CD14-positive monocyte (primary cell): Measurements from ENCODE around the gene GRM8. TPM values are rescaled to one million over a fixed set of nuclear protein-coding genes. Genes with fewer than 3 reads are reported as not detected.

Experiments
- DNase-seq, 3 donors: peaks; one replicate each; pipeline ENCODE4 v3.0.0-alpha.2; 2011 to 2022
- H2AFZ ChIP-seq: 2 replicates; pipeline ENCODE4 v1.6.0; 2012; ENCODE audit warnings: mild to moderate bottlenecking, low read depth, low read length, inconsistent platforms; ENCODE audit not compliant: insufficient read depth, poor library complexity, severe bottlenecking
- H3K27ac ChIP-seq, 2 donors: 1 replicate in 1 of 2; 2 replicates in 1 of 2; pipeline ENCODE4 v1.5.1; 2012 to 2013; ENCODE audit warnings: low read length in 2 of 2, control low read depth in 1 of 2, inconsistent platforms in 1 of 2, low read depth in 1 of 2, mild to moderate bottlenecking in 1 of 2
- H3K27me3 ChIP-seq, 2 donors: one replicate each; pipeline versions ENCODE4 v1.6.0 to v1.6.1; 2011 to 2013; ENCODE audit warnings: low read length in 2 of 2; ENCODE audit not compliant: control insufficient read depth in 2 of 2, insufficient read depth in 2 of 2
- H3K36me3 ChIP-seq, 2 donors: replicated peaks in 1 of 2; 1 replicate in 1 of 2; 2 replicates in 1 of 2; pipeline versions ENCODE4 v1.5.1 to v1.6.1; 2012 to 2013; ENCODE audit warnings: low read length in 2 of 2, control low read depth in 1 of 2, inconsistent platforms in 1 of 2, mild to moderate bottlenecking in 1 of 2; ENCODE audit not compliant: insufficient read depth in 2 of 2, control insufficient read depth in 1 of 2
- H3K4me1 ChIP-seq, 2 donors: 1 replicate in 1 of 2; 2 replicates in 1 of 2; pipeline versions ENCODE4 v1.5.1 to v1.6.1; 2012 to 2013; ENCODE audit warnings: low read length in 2 of 2, control low read depth in 1 of 2, inconsistent platforms in 1 of 2, mild to moderate bottlenecking in 1 of 2, moderate library complexity in 1 of 2; ENCODE audit not compliant: insufficient read depth in 2 of 2, control insufficient read depth in 1 of 2
- H3K4me2 ChIP-seq: replicated peaks from 2 replicates; pipeline ENCODE3; 2012; ENCODE audit warnings: low read length, moderate library complexity, mild to moderate bottlenecking; ENCODE audit not compliant: poor library complexity, severe bottlenecking; ENCODE audit errors: extremely low read depth
- H3K4me3 ChIP-seq, 3 experiments: fragments of 200-600 bp in 1 of 3; sonication (generic) in 1 of 3; replicated peaks in 1 of 3; 1 replicate in 2 of 3; 2 replicates in 1 of 3; pipeline ENCODE4 v1.5.1; 2011 to 2013; ENCODE audit warnings: low read length in 3 of 3, mild to moderate bottlenecking in 3 of 3, control low read depth in 2 of 3, low read depth in 2 of 3, inconsistent platforms in 1 of 3, moderate library complexity in 1 of 3
- H3K79me2 ChIP-seq: 2 replicates; pipeline ENCODE4 v1.6.0; 2012; ENCODE audit warnings: mild to moderate bottlenecking, control low read depth, inconsistent platforms, low read length, moderate library complexity; ENCODE audit not compliant: insufficient read depth
- H3K9ac ChIP-seq: 2 replicates; pipeline ENCODE4 v1.6.0; 2017; ENCODE audit warnings: low read length, mild to moderate bottlenecking; ENCODE audit not compliant: insufficient read depth, poor library complexity, severe bottlenecking
- H3K9me3 ChIP-seq, 2 donors: replicated peaks in 1 of 2; 1 replicate in 1 of 2; 2 replicates in 1 of 2; pipeline versions ENCODE4 v1.5.1 to v1.6.1; 2012 to 2013; ENCODE audit warnings: low read length in 2 of 2, control low read depth in 1 of 2; ENCODE audit not compliant: control insufficient read depth in 1 of 2, insufficient read depth in 1 of 2
- H4K20me1 ChIP-seq: 2 replicates; pipeline ENCODE4 v1.6.0; 2012; ENCODE audit warnings: mild to moderate bottlenecking, low read length, control low read depth, moderate library complexity; ENCODE audit not compliant: insufficient read depth
- H3K27ac Mint-ChIP-seq, 7 donors: one replicate each; pipeline ENCODE4 v1.8.0; 2020; ENCODE audit warnings: mild to moderate bottlenecking in 7 of 7, mixed read lengths in 7 of 7, moderate library complexity in 6 of 7, inconsistent platforms in 2 of 7
- H3K27me3 Mint-ChIP-seq, 3 donors: one replicate each; pipeline ENCODE4 v1.8.0; 2021 to 2022; ENCODE audit warnings: low read depth in 3 of 3, mild to moderate bottlenecking in 3 of 3, mixed read lengths in 3 of 3, moderate library complexity in 3 of 3, inconsistent platforms in 1 of 3
- H3K36me3 Mint-ChIP-seq, 2 donors: one replicate each; pipeline ENCODE4 v1.8.0; 2020; ENCODE audit warnings: mixed read lengths in 2 of 2, inconsistent platforms in 1 of 2, mild to moderate bottlenecking in 1 of 2
- H3K4me1 Mint-ChIP-seq: one replicate; pipeline ENCODE4 v1.8.0; 2020; ENCODE audit warnings: mild to moderate bottlenecking, mixed read lengths
- H3K4me3 Mint-ChIP-seq, 2 donors: one replicate each; pipeline ENCODE4 v1.8.0; 2020; ENCODE audit warnings: mild to moderate bottlenecking in 2 of 2, mixed read lengths in 2 of 2, moderate library complexity in 1 of 2
- H3K9me3 Mint-ChIP-seq, 7 donors: one replicate each; pipeline ENCODE4 v1.8.0; 2020 to 2022; ENCODE audit warnings: mixed read lengths in 7 of 7, mild to moderate bottlenecking in 6 of 7, moderate library complexity in 6 of 7, inconsistent platforms in 2 of 7
- CTCF ChIP-seq: fragments of 200-600 bp; IDR thresholded peaks from one replicate; pipeline ENCODE4 v1.8.0; 2022; ENCODE audit warnings: antibody characterized with exemption, mild to moderate bottlenecking
- WGBS: methylation state at CpG from one replicate; pipeline ENCODE4 v1.1.5; 2013; ENCODE audit warnings: missing lambda C conversion rate; ENCODE audit not compliant: insufficient coverage; 5-methylcytosine and 5-hydroxymethylcytosine counted together
- intact Hi-C, 2 donors: fragments of 100-400 bp; cut with micrococcal nuclease; formaldehyde crosslinking; loops; one replicate each; pipeline versions ENCODE4 v1.15.0 to v1.15.1; 2023
- polyA plus RNA-seq, 3 donors: library from polyadenylated mRNA; depleted of rRNA in 1 of 3; unstranded in 2 of 3; stranded (reverse) in 1 of 3; fragments of 300-500 nt in 2 of 3; fragments of >200 nt in 1 of 3; fragmentation: Illumina TruSeq in 2 of 3; gene quantifications; 1 replicate in 2 of 3; 2 replicates in 1 of 3; pipeline ENCODE4 v1.2.3, GENCODE V29; 2012 to 2021

GRM8 gene
- polyA plus RNA-seq, 3 donors, result not detected

- Histone ChIP-seq H4K20me1 (no peaks in the 10 kb centered on the region), H2AFZ (no peak overlapping the region), H3K4me1 (no peaks in the 10 kb centered on the region), H3K79me2 (no peaks in the 10 kb centered on the region), H3K9me3 (no peaks in the 10 kb centered on the region), H3K4me2 (no peak overlapping the region), H3K4me3 (no peak overlapping the region), H3K27me3 (no peaks in the 10 kb centered on the region), H3K27ac (no peak overlapping the region), H3K36me3 (no peaks in the 10 kb centered on the region), H3K9ac (no peak overlapping the region)
- Mint-ChIP-seq H3K4me3 (no peak overlapping the region), H3K36me3 (no peaks in the 10 kb centered on the region), H3K27ac (no peak overlapping the region), H3K9me3 (peaks cover 0 to 5% (median 0%) of the 10 kb centered on the region in 7 donors), H3K27me3 (peaks cover 0 to 2% (median 1%) of the 10 kb centered on the region in 3 donors), H3K4me1 (no peaks in the 10 kb centered on the region)
- intact Hi-C loops, result no loop called here
- 80% methylated on average over 3 of the region's 3 CpGs for WGBS
- no peak for DNase-seq
- no peak for TF ChIP-seq CTCF
These were observed 431.8 kb downstream of the GRM8 start for GRCh38 chr7:126820925-126821324.

- Histone ChIP-seq H3K4me3 (no peak overlapping the region), H4K20me1 (no peaks in the 10 kb centered on the region), H3K36me3 (no peaks in the 10 kb centered on the region), H3K9ac (no peak overlapping the region), H3K4me1 (no peaks in the 10 kb centered on the region), H3K27me3 (no peaks in the 10 kb centered on the region), H3K27ac (no peak overlapping the region), H3K79me2 (no peaks in the 10 kb centered on the region), H2AFZ (no peak overlapping the region), H3K9me3 (no peaks in the 10 kb centered on the region), H3K4me2 (no peak overlapping the region)
- no peak overlapping the region for H3K4me3 Mint-ChIP-seq
- no peak overlapping the region for H3K27ac Mint-ChIP-seq
- intact Hi-C loops, result no loop called here
- peaks cover 0 to 2% (median 1%) of the 10 kb centered on the region in 3 donors for H3K27me3 Mint-ChIP-seq
- 51% methylated on average over 4 of the region's 5 CpGs for WGBS
- H3K36me3 Mint-ChIP-seq, result no peaks in the 10 kb centered on the region
- no peaks in the 10 kb centered on the region for H3K4me1 Mint-ChIP-seq
- DNase-seq, result no peak
- peaks cover 0 to 2% (median 0%) of the 10 kb centered on the region in 7 donors for H3K9me3 Mint-ChIP-seq
- no peak for TF ChIP-seq CTCF
These were observed 433.6 kb downstream of the GRM8 start for GRCh38 chr7:126819197-126819484.
